ENCODE data around the gene MINDY4. TPM values are rescaled to one million over a fixed set of nuclear protein-coding genes. Genes with fewer than 3 reads are reported as not detected.

MINDY4 gene
- total and polyA plus RNA-seq, 2 donors (not counting 1 experiment from before 2014, with no cell fraction given) = 0.12 to 1.1 TPM

DNA sequence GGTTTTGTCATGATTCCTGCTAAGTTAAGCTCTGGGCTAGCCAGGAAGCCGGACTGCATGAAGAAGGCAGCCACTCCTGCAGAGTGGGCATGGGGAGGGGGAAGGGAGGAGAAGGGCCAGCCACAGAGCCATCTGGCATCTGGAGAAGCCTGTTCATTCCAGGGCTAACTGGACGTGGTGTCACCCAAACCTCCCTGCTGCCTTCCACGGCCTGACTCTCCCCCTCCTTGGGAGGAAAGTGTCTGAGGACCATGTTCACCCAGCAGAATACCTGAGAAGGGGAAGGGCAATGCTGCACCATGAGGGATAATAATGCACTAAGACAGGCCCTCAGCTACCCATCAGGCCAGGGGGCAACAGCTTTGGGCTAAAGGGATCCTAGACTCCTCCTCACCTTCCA lies 155.8 kb downstream of the MINDY4 start:
- 86% methylated on average over 2 of the region's 3 CpGs for WGBS (ENCODE audit: insufficient coverage)
- no peak for ATAC-seq (ENCODE audit: low read depth)
- H3K9ac ChIP-seq (ENCODE audit: low read length) = no peak overlapping the region
- no peak overlapping the region for H3K4me2 ChIP-seq (replicated peaks; ENCODE audit: low read depth, low read length, poor library complexity, severe bottlenecking)
- H3K9me3 ChIP-seq (ENCODE audit: control extremely low read depth in 1 of 3, control insufficient read depth in 2 of 3, insufficient read depth in 1 of 3, low read length in 2 of 3) = peaks cover 0 to 22% (median 0%) of the 10 kb centered on the region in 3 donors
- no peaks in the 10 kb centered on the region for H3K9me3 Mint-ChIP-seq (ENCODE audit: insufficient read depth)
- no peaks in the 10 kb centered on the region for H3K4me1 ChIP-seq (ENCODE audit: control insufficient read depth in 2 of 2, insufficient read depth in 2 of 2, low read length in 2 of 2)
- no peak overlapping the region for H3K27ac Mint-ChIP-seq
- TF ChIP-seq, protein P1, sequence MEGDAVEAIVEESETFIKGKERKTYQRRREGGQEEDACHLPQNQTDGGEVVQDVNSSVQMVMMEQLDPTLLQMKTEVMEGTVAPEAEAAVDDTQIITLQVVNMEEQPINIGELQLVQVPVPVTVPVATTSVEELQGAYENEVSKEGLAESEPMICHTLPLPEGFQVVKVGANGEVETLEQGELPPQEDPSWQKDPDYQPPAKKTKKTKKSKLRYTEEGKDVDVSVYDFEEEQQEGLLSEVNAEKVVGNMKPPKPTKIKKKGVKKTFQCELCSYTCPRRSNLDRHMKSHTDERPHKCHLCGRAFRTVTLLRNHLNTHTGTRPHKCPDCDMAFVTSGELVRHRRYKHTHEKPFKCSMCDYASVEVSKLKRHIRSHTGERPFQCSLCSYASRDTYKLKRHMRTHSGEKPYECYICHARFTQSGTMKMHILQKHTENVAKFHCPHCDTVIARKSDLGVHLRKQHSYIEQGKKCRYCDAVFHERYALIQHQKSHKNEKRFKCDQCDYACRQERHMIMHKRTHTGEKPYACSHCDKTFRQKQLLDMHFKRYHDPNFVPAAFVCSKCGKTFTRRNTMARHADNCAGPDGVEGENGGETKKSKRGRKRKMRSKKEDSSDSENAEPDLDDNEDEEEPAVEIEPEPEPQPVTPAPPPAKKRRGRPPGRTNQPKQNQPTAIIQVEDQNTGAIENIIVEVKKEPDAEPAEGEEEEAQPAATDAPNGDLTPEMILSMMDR (IDR thresholded peaks at IDR 0.05) = no peak
- no peak overlapping the region for H3K27ac ChIP-seq (ENCODE audit: low read length in 2 of 2)
- peaks cover 0 to 2% (median 0%) of the 10 kb centered on the region in 4 experiments for H3K27me3 ChIP-seq (replicated peaks in 1 of 4; ENCODE audit: control extremely low read depth in 1 of 4, control insufficient read depth in 3 of 4, insufficient read depth in 4 of 4, low read length in 3 of 4)
- no peak overlapping the region for H3K4me3 Mint-ChIP-seq
- H3K4me1 Mint-ChIP-seq = no peaks in the 10 kb centered on the region
- H4K20me1 ChIP-seq (ENCODE audit: control insufficient read depth, insufficient read depth, low read length, poor library complexity, severe bottlenecking) = no peaks in the 10 kb centered on the region
- no peak overlapping the region for H2AFZ ChIP-seq (ENCODE audit: insufficient read depth, low read depth, low read length, poor library complexity, severe bottlenecking)
- intact Hi-C loops (cut with micrococcal nuclease) = no loop called here
- no peak overlapping the region for H3K4me3 ChIP-seq (ENCODE audit: control extremely low read depth in 1 of 5, extremely low read depth in 1 of 5, insufficient read depth in 1 of 5, low read depth in 2 of 5, low read length in 4 of 5)
- no peaks in the 10 kb centered on the region for H3K36me3 ChIP-seq (replicated peaks in 1 of 2; ENCODE audit: control extremely low read depth in 1 of 2, control insufficient read depth in 1 of 2, extremely low read depth in 1 of 2, insufficient read depth in 2 of 2, low read length in 1 of 2)
- H3K79me2 ChIP-seq (ENCODE audit: control insufficient read depth, insufficient read depth, low read length) = no peaks in the 10 kb centered on the region
- POLR2A ChIA-PET = no interaction called here
- no peak for DNase-seq
- CTCF ChIA-PET = no interaction called here
- H3K27me3 Mint-ChIP-seq = no peaks in the 10 kb centered on the region

DNA sequence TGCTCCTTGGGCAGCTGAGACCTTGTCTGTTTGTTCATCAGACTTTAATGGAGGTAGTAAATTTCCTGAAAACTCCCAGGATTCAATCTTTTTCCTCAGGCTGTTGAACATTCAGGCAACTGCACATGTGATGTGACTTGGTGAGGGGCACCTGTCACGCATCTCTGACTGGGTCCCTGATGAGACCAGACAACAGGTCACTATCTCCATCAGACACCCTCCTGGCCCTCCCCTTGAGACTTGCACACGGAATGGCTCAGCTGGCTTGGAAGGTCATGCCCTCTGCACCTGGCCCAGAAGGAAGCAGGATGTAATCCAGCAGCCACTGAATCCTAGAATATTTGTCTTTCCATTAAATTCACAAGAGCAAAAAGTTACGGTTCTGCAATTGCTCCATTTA lies 156.3 kb downstream of the MINDY4 start:
- no peak overlapping the region for H3K4me3 ChIP-seq (ENCODE audit: control extremely low read depth in 1 of 5, extremely low read depth in 1 of 5, insufficient read depth in 1 of 5, low read depth in 2 of 5, low read length in 4 of 5)
- no peaks in the 10 kb centered on the region for H3K36me3 ChIP-seq (replicated peaks in 1 of 2; ENCODE audit: control extremely low read depth in 1 of 2, control insufficient read depth in 1 of 2, extremely low read depth in 1 of 2, insufficient read depth in 2 of 2, low read length in 1 of 2)
- no peak for TF ChIP-seq EZH2 (IDR thresholded peaks at IDR 0.05; ENCODE audit: borderline replicate concordance, insufficient read depth, low read depth, low read length, poor library complexity, severe bottlenecking)
- TF ChIP-seq, protein P1 (IDR thresholded peaks at IDR 0.05) = no peak
- H3K4me1 ChIP-seq (ENCODE audit: control insufficient read depth in 2 of 2, insufficient read depth in 2 of 2, low read length in 2 of 2) = no peaks in the 10 kb centered on the region
- CTCF ChIA-PET = no interaction called here
- Mint-ChIP-seq H3K4me3 (no peak overlapping the region), H3K27me3 (no peaks in the 10 kb centered on the region), H3K4me1 (no peaks in the 10 kb centered on the region), H3K9me3 (ENCODE audit: insufficient read depth) (no peaks in the 10 kb centered on the region), H3K27ac (no peak overlapping the region)
- H3K9me3 ChIP-seq (ENCODE audit: control extremely low read depth in 1 of 3, control insufficient read depth in 2 of 3, insufficient read depth in 1 of 3, low read length in 2 of 3) = peaks cover 0 to 22% (median 0%) of the 10 kb centered on the region in 3 donors
- H3K79me2 ChIP-seq (ENCODE audit: control insufficient read depth, insufficient read depth, low read length) = no peaks in the 10 kb centered on the region
- no peak overlapping the region for H3K27ac ChIP-seq (ENCODE audit: low read length in 2 of 2)
- WGBS (ENCODE audit: insufficient coverage) = 89% methylated on average over 3 of the region's 3 CpGs
- no peak for ATAC-seq (ENCODE audit: low read depth)
- no peak overlapping the region for H2AFZ ChIP-seq (ENCODE audit: insufficient read depth, low read depth, low read length, poor library complexity, severe bottlenecking)
- DNase-seq = no peak
- intact Hi-C loops (cut with micrococcal nuclease) = no loop called here
- POLR2A ChIA-PET = no interaction called here
- H3K4me2 ChIP-seq (replicated peaks; ENCODE audit: low read depth, low read length, poor library complexity, severe bottlenecking) = no peak overlapping the region
- H3K27me3 ChIP-seq (replicated peaks in 1 of 4; ENCODE audit: control extremely low read depth in 1 of 4, control insufficient read depth in 3 of 4, insufficient read depth in 4 of 4, low read length in 3 of 4) = peaks cover 0 to 2% (median 0%) of the 10 kb centered on the region in 4 experiments
- H3K9ac ChIP-seq (ENCODE audit: low read length) = no peak overlapping the region
- H4K20me1 ChIP-seq (ENCODE audit: control insufficient read depth, insufficient read depth, low read length, poor library complexity, severe bottlenecking) = no peaks in the 10 kb centered on the region
